ENCODE measurements around the gene EPAS1. TPM values are rescaled to one million over a fixed set of nuclear protein-coding genes. Genes with fewer than 3 reads are reported as not detected.

EPAS1 gene
- polyA plus RNA-seq, 2 donors: 24.7 to 47.4 TPM

DNA sequence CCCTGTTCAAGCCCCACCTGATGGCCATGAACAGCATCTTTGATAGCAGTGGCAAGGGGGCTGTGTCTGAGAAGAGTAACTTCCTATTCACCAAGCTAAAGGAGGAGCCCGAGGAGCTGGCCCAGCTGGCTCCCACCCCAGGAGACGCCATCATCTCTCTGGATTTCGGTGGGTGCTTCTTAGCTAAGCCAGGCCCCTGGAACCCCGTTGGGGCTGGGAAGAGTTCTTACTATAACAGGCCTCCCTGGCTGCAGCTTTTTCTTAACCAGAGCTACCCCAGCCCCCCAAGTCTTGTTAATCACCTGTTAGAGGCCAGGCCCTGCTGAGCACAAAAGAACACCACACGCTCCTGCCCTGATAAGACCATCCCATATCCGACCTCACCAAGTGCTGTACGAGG, 79.4 kb downstream of the EPAS1 start:
- Histone ChIP-seq H3K27me3 (ENCODE audit: control insufficient read depth in 1 of 2, insufficient read depth in 2 of 2, low read length in 2 of 2) (no peaks in the 10 kb centered on the region), H3K4me3 (ENCODE audit: low read depth in 1 of 2, low read length in 2 of 2) (no peak overlapping the region), H3K9me3 (ENCODE audit: control insufficient read depth in 2 of 2, insufficient read depth in 1 of 2, low read depth in 1 of 2, low read length in 1 of 2) (no peaks in the 10 kb centered on the region), H3K36me3 (ENCODE audit: control insufficient read depth in 2 of 2, insufficient read depth in 2 of 2, low read length in 1 of 2) (peaks cover 26 to 46% of the 10 kb centered on the region in 2 donors), H3K4me1 (ENCODE audit: control insufficient read depth in 2 of 2, insufficient read depth in 2 of 2, low read length in 1 of 2) (peaks cover 0 to 10% of the 10 kb centered on the region in 2 donors), H3K27ac (ENCODE audit: low read depth in 2 of 2, low read length in 1 of 2) (no peak overlapping the region)
- WGBS, 2 donors: 78 to 82% methylated on average over 7 of the region's 7 CpGs

DNA sequence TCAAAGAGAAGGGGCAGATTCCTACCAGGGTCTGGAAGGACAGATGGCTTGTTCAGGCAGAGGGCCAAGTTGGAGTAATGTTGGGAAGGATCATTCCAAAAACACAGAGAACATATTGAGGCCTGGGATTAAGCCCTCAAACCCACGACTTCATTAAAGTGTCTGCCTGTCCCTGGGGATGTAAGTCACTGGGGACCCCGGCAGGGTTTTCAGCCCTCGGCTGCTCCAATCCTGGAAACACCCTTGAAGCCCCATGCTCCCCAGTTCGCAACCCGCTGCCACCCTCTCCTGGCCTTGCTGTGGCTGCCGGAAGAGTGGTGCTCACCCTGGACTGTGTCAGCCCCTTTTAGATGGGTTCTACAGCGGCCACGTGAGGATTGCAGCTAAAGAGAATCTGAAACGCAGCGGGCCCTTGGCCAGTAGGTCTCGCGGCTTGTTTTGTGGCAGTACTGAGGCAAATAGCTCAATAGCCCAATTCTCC, 79.9 kb downstream of the EPAS1 start:
- H3K4me3 ChIP-seq (ENCODE audit: low read depth in 1 of 2, low read length in 2 of 2): no peak overlapping the region
- H3K36me3 ChIP-seq (ENCODE audit: control insufficient read depth in 2 of 2, insufficient read depth in 2 of 2, low read length in 1 of 2): peaks cover 25 to 49% of the 10 kb centered on the region in 2 donors
- no peaks in the 10 kb centered on the region for H3K27me3 ChIP-seq (ENCODE audit: control insufficient read depth in 1 of 2, insufficient read depth in 2 of 2, low read length in 2 of 2)
- H3K4me1 ChIP-seq (ENCODE audit: control insufficient read depth in 2 of 2, insufficient read depth in 2 of 2, low read length in 1 of 2): peaks cover 0 to 10% of the 10 kb centered on the region in 2 donors
- H3K27ac ChIP-seq (ENCODE audit: low read depth in 2 of 2, low read length in 1 of 2): no peak overlapping the region
- 78 to 87% methylated on average over 12 of the region's 12 CpGs for WGBS, 2 donors
- H3K9me3 ChIP-seq (ENCODE audit: control insufficient read depth in 2 of 2, insufficient read depth in 1 of 2, low read depth in 1 of 2, low read length in 1 of 2): no peaks in the 10 kb centered on the region

DNA sequence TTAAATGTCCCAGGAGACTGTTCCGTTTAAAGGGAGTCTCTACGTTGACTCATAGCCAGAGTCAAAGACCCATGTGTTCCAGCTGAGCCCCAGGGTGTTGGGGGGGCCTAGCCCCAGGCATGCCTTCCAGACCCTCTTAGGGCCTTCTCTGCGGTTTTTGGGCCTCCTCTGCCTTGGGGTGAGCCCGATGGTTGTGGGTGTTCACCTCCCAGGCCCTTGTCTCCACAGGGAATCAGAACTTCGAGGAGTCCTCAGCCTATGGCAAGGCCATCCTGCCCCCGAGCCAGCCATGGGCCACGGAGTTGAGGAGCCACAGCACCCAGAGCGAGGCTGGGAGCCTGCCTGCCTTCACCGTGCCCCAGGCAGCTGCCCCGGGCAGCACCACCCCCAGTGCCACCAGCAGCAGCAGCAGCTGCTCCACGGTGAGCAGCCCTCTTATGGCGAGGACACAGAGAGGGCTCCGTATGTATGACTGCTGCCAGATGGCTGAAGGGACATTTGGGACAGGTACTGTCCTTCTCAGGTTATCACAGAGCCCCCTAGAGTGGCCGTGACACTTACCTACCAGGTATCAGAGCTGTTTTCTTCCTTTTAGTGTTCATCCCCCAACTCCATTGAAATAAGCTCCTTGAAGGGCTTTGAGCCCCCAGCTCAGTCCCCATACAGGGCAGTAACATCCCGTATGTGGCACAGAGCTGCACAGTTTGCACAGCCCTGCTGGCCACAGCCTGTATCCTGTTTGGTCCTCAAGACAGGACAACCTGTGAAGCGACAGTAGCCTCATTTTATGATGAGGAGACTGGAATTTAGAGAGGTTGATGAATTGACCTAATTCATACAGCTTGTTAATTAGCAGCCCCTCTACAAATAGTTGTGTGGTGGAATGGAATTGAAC, 80.7 kb downstream of the EPAS1 start:
- Histone ChIP-seq H3K4me3 (ENCODE audit: low read depth in 1 of 2, low read length in 2 of 2) (no peak overlapping the region), H3K9me3 (ENCODE audit: control insufficient read depth in 2 of 2, insufficient read depth in 1 of 2, low read depth in 1 of 2, low read length in 1 of 2) (no peaks in the 10 kb centered on the region), H3K36me3 (ENCODE audit: control insufficient read depth in 2 of 2, insufficient read depth in 2 of 2, low read length in 1 of 2) (peaks cover 21 to 54% of the 10 kb centered on the region in 2 donors), H3K4me1 (ENCODE audit: control insufficient read depth in 2 of 2, insufficient read depth in 2 of 2, low read length in 1 of 2) (peaks cover 0 to 10% of the 10 kb centered on the region in 2 donors), H3K27me3 (ENCODE audit: control insufficient read depth in 1 of 2, insufficient read depth in 2 of 2, low read length in 2 of 2) (no peaks in the 10 kb centered on the region), H3K27ac (ENCODE audit: low read depth in 2 of 2, low read length in 1 of 2) (no peak overlapping the region)
- 89 to 90% methylated on average over 16 of the region's 16 CpGs for WGBS, 2 donors

- H3K4me3 ChIP-seq (ENCODE audit: low read depth in 1 of 2, low read length in 2 of 2): no peak overlapping the region
- WGBS, 2 donors: 61 to 75% methylated on average over 3 of the region's 3 CpGs
These were observed 81.4 kb downstream of the EPAS1 start for GRCh38 chr2:46378616-46379015.

GRCh38 chr2:46379213-46380037, 82.2 kb downstream of the EPAS1 start:
- Histone ChIP-seq H3K27ac (ENCODE audit: low read depth in 2 of 2, low read length in 1 of 2) (peak overlapping the region in 1 of 2 donors; percentile 66), H3K9me3 (ENCODE audit: control insufficient read depth in 2 of 2, insufficient read depth in 1 of 2, low read depth in 1 of 2, low read length in 1 of 2) (no peaks in the 10 kb centered on the region), H3K27me3 (ENCODE audit: control insufficient read depth in 1 of 2, insufficient read depth in 2 of 2, low read length in 2 of 2) (no peaks in the 10 kb centered on the region), H3K4me1 (ENCODE audit: control insufficient read depth in 2 of 2, insufficient read depth in 2 of 2, low read length in 1 of 2) (peaks cover 0 to 10% of the 10 kb centered on the region in 2 donors), H3K4me3 (ENCODE audit: low read depth in 1 of 2, low read length in 2 of 2) (no peak overlapping the region), H3K36me3 (ENCODE audit: control insufficient read depth in 2 of 2, insufficient read depth in 2 of 2, low read length in 1 of 2) (peaks cover 16 to 67% of the 10 kb centered on the region in 2 donors)
- WGBS, 2 donors: 69 to 79% methylated on average over 9 of the region's 9 CpGs

More at GRCh38 chr2:46378616-46379015, 81.4 kb downstream of the EPAS1 start:
- Histone ChIP-seq H3K9me3 (ENCODE audit: control insufficient read depth in 2 of 2, insufficient read depth in 1 of 2, low read depth in 1 of 2, low read length in 1 of 2) (no peaks in the 10 kb centered on the region), H3K4me1 (ENCODE audit: control insufficient read depth in 2 of 2, insufficient read depth in 2 of 2, low read length in 1 of 2) (peaks cover 0 to 10% of the 10 kb centered on the region in 2 donors), H3K27ac (ENCODE audit: low read depth in 2 of 2, low read length in 1 of 2) (peak overlapping the region in 1 of 2 donors; percentile 42), H3K36me3 (ENCODE audit: control insufficient read depth in 2 of 2, insufficient read depth in 2 of 2, low read length in 1 of 2) (peaks cover 16 to 59% of the 10 kb centered on the region in 2 donors), H3K27me3 (ENCODE audit: control insufficient read depth in 1 of 2, insufficient read depth in 2 of 2, low read length in 2 of 2) (no peaks in the 10 kb centered on the region)

- WGBS, 2 donors: 90 to 93% methylated on average over 22 of the region's 22 CpGs
These were observed 83.1 kb downstream of the EPAS1 start for GRCh38 chr2:46380038-46380940.

GRCh38 chr2:46381263-46381849, 84.1 kb downstream of the EPAS1 start:
- Histone ChIP-seq H3K27ac (ENCODE audit: low read depth in 2 of 2, low read length in 1 of 2) (no peak overlapping the region), H3K9me3 (ENCODE audit: control insufficient read depth in 2 of 2, insufficient read depth in 1 of 2, low read depth in 1 of 2, low read length in 1 of 2) (no peaks in the 10 kb centered on the region), H3K36me3 (ENCODE audit: control insufficient read depth in 2 of 2, insufficient read depth in 2 of 2, low read length in 1 of 2) (peaks cover 5 to 65% of the 10 kb centered on the region in 2 donors), H3K4me3 (ENCODE audit: low read depth in 1 of 2, low read length in 2 of 2) (no peak overlapping the region), H3K4me1 (ENCODE audit: control insufficient read depth in 2 of 2, insufficient read depth in 2 of 2, low read length in 1 of 2) (peaks cover 2 to 14% of the 10 kb centered on the region in 2 donors), H3K27me3 (ENCODE audit: control insufficient read depth in 1 of 2, insufficient read depth in 2 of 2, low read length in 2 of 2) (no peaks in the 10 kb centered on the region)
- 87 to 89% methylated on average over 8 of the region's 8 CpGs for WGBS, 2 donors

More at GRCh38 chr2:46380038-46380940, 83.1 kb downstream of the EPAS1 start:
- H3K9me3 ChIP-seq (ENCODE audit: control insufficient read depth in 2 of 2, insufficient read depth in 1 of 2, low read depth in 1 of 2, low read length in 1 of 2): no peaks in the 10 kb centered on the region
- peaks cover 15 to 69% of the 10 kb centered on the region in 2 donors for H3K36me3 ChIP-seq (ENCODE audit: control insufficient read depth in 2 of 2, insufficient read depth in 2 of 2, low read length in 1 of 2)
- H3K27ac ChIP-seq (ENCODE audit: low read depth in 2 of 2, low read length in 1 of 2): peak overlapping the region in 1 of 2 donors; percentile 66
- H3K4me3 ChIP-seq (ENCODE audit: low read depth in 1 of 2, low read length in 2 of 2): no peak overlapping the region
- H3K4me1 ChIP-seq (ENCODE audit: control insufficient read depth in 2 of 2, insufficient read depth in 2 of 2, low read length in 1 of 2): peaks cover 0 to 10% of the 10 kb centered on the region in 2 donors
- H3K27me3 ChIP-seq (ENCODE audit: control insufficient read depth in 1 of 2, insufficient read depth in 2 of 2, low read length in 2 of 2): no peaks in the 10 kb centered on the region

- H3K4me1 ChIP-seq (ENCODE audit: control insufficient read depth in 2 of 2, insufficient read depth in 2 of 2, low read length in 1 of 2): peaks cover 2 to 14% of the 10 kb centered on the region in 2 donors
- 97 to 98% methylated on average over 8 of the region's 8 CpGs for WGBS, 2 donors
- no peaks in the 10 kb centered on the region for H3K9me3 ChIP-seq (ENCODE audit: control insufficient read depth in 2 of 2, insufficient read depth in 1 of 2, low read depth in 1 of 2, low read length in 1 of 2)
- no peaks in the 10 kb centered on the region for H3K27me3 ChIP-seq (ENCODE audit: control insufficient read depth in 1 of 2, insufficient read depth in 2 of 2, low read length in 2 of 2)
- H3K36me3 ChIP-seq (ENCODE audit: control insufficient read depth in 2 of 2, insufficient read depth in 2 of 2, low read length in 1 of 2): peaks cover 4 to 61% of the 10 kb centered on the region in 2 donors
- H3K27ac ChIP-seq (ENCODE audit: low read depth in 2 of 2, low read length in 1 of 2): no peak overlapping the region
- no peak overlapping the region for H3K4me3 ChIP-seq (ENCODE audit: low read depth in 1 of 2, low read length in 2 of 2)
These were observed 84.7 kb downstream of the EPAS1 start for GRCh38 chr2:46381871-46382270.

Measured in esophagus (tissue), 2 donors.